Activated B cell treated with CpG ODN at 0.5 μM for 24 hours (primary cell): ENCODE data around the gene RUFY3. TPM values are rescaled to one million over a fixed set of nuclear protein-coding genes. Genes with fewer than 3 reads are reported as not detected.

Experiments
- ATAC-seq: fragments of 200-7000 bp; cut with Tn5 transposase; one replicate; pipeline ENCODE4 v1.10.0; 2021; ENCODE audit warnings: low read depth, mild to moderate bottlenecking, moderate library complexity
- CTCF ChIA-PET: fragments of 350-600 bp; sonication (Branson Sonifier 250); formaldehyde crosslinking; loops from one replicate; lab custom pipeline; 2021; ENCODE audit warnings: antibody characterized with exemption; lab: Charles Lee
- POLR2A ChIA-PET: fragments of 350-600 bp; sonication (Branson Sonifier 250); formaldehyde crosslinking; loops from one replicate; lab custom pipeline; 2021; ENCODE audit warnings: antibody characterized with exemption; lab: Charles Lee
- DNase-seq: peaks from one replicate; pipeline ENCODE4 v3.0.0; 2022
- H3K27ac Mint-ChIP-seq: one replicate; pipeline ENCODE4 v1.8.0; 2020; ENCODE audit warnings: mixed read lengths
- H3K27me3 Mint-ChIP-seq: one replicate; pipeline ENCODE4 v1.8.0; 2021; ENCODE audit warnings: mixed read lengths
- H3K36me3 Mint-ChIP-seq: one replicate; pipeline ENCODE4 v1.8.0; 2021; ENCODE audit warnings: low read depth, mixed read lengths
- H3K4me1 Mint-ChIP-seq: one replicate; pipeline ENCODE4 v1.8.0; 2021; ENCODE audit warnings: mixed read lengths
- H3K4me3 Mint-ChIP-seq: one replicate; pipeline ENCODE4 v1.8.0; 2020; ENCODE audit warnings: mild to moderate bottlenecking, mixed read lengths
- H3K9me3 Mint-ChIP-seq: one replicate; pipeline ENCODE4 v1.8.0; 2020; ENCODE audit warnings: mixed read lengths
- CTCF ChIP-seq: fragments of 200-600 bp; IDR thresholded peaks from one replicate; pipeline ENCODE4 v1.8.0; 2022; ENCODE audit warnings: antibody characterized with exemption, mild to moderate bottlenecking
- intact Hi-C: fragments of 100-400 bp; cut with micrococcal nuclease; formaldehyde crosslinking; loops from one replicate; pipeline ENCODE4 v1.15.1; 2024
- total RNA-seq: library from RNA; stranded (reverse); gene quantifications from 2 replicates; pipeline ENCODE4 v1.2.3, GENCODE V29; 2022

The RUFY3 gene
- total RNA-seq, 1 donor from 2014 or later, result 69.4 TPM

GRCh38 chr4:70754990-70755688 is 33.4 kb downstream of the RUFY3 start:
- CTCF ChIA-PET, result interaction anchor here (1.6 to 2.6 kb wide), 3 partner anchors 20 to 103 kb away, joined by 3 to 14 read pairs (median 6); no protein-coding TSS in a partner anchor
- no peak for TF ChIP-seq CTCF
- Mint-ChIP-seq H3K4me3 (peak overlapping the region; percentile 76), H3K9me3 (no peaks in the 10 kb centered on the region), H3K27ac (peak overlapping the region; percentile 87), H3K27me3 (no peaks in the 10 kb centered on the region), H3K36me3 (no peaks in the 10 kb centered on the region), H3K4me1 (peaks cover 65% of the 10 kb centered on the region)
- POLR2A ChIA-PET, result interaction anchor here (0.5 to 2.7 kb wide), 12 partner anchors 12 to 255 kb away, joined by 3 to 21 read pairs (median 4); no protein-coding TSS in a partner anchor
- ATAC-seq (peak; percentile 61), DNase-seq (no peak)
- intact Hi-C loops, result loop anchor here (1.0 to 2.0 kb wide), 5 partner anchors 18 to 66 kb away; partner anchors contain the start of gene UTP3

GRCh38 chr4:70759126-70759525 is 37.4 kb downstream of the RUFY3 start:
- intact Hi-C loops, result no loop called here
- Mint-ChIP-seq H3K4me1 (peaks cover 31% of the 10 kb centered on the region), H3K4me3 (no peak overlapping the region), H3K27me3 (no peaks in the 10 kb centered on the region), H3K9me3 (no peaks in the 10 kb centered on the region), H3K27ac (no peak overlapping the region), H3K36me3 (peaks cover 15% of the 10 kb centered on the region)
- ATAC-seq, result no peak
- ChIA-PET CTCF (interaction anchor here (0.6 to 1.8 kb wide), 3 partner anchors 9 to 70 kb away, joined by 3 to 5 read pairs (median 4); no protein-coding TSS in a partner anchor), POLR2A (interaction anchor here (0.8 to 1.8 kb wide), 3 partner anchors 10 to 54 kb away, joined by 4 read pairs; no protein-coding TSS in a partner anchor)
- no peak for TF ChIP-seq CTCF
- no peak for DNase-seq

- DNase-seq (no peak), ATAC-seq (no peak)
- ChIA-PET CTCF (interaction anchor here (1.6 to 1.8 kb wide), 2 partner anchors 10 to 23 kb away, joined by 4 to 5 read pairs; no protein-coding TSS in a partner anchor), POLR2A (interaction anchor here (1.5 to 1.8 kb wide), 2 partner anchors 24 to 55 kb away, joined by 4 read pairs; no protein-coding TSS in a partner anchor)
- no peaks in the 10 kb centered on the region for H3K27me3 Mint-ChIP-seq
- H3K9me3 Mint-ChIP-seq, result no peaks in the 10 kb centered on the region
- H3K36me3 Mint-ChIP-seq, result peaks cover 18% of the 10 kb centered on the region
- peaks cover 27% of the 10 kb centered on the region for H3K4me1 Mint-ChIP-seq
- intact Hi-C loops, result no loop called here
- no peak overlapping the region for H3K27ac Mint-ChIP-seq
- TF ChIP-seq CTCF, result no peak
- H3K4me3 Mint-ChIP-seq, result no peak overlapping the region
Observed at GRCh38 chr4:70759627-70760026, 37.9 kb downstream of the RUFY3 start.

- Mint-ChIP-seq H3K4me3 (no peak overlapping the region), H3K27me3 (no peaks in the 10 kb centered on the region), H3K9me3 (no peaks in the 10 kb centered on the region), H3K36me3 (peaks cover 22% of the 10 kb centered on the region), H3K27ac (no peak overlapping the region), H3K4me1 (peaks cover 19% of the 10 kb centered on the region)
- DNase-seq (no peak), ATAC-seq (no peak)
- POLR2A ChIA-PET, result no interaction called here
- intact Hi-C loops, result no loop called here
- TF ChIP-seq CTCF, result no peak
- CTCF ChIA-PET, result no interaction called here
Observed at GRCh38 chr4:70760662-70761061, 38.9 kb downstream of the RUFY3 start.

GRCh38 chr4:70761276-70761816 is 39.6 kb downstream of the RUFY3 start:
- intact Hi-C loops, result no loop called here
- Mint-ChIP-seq H3K4me3 (no peak overlapping the region), H3K27ac (no peak overlapping the region), H3K27me3 (no peaks in the 10 kb centered on the region), H3K9me3 (no peaks in the 10 kb centered on the region), H3K4me1 (peaks cover 13% of the 10 kb centered on the region), H3K36me3 (peaks cover 29% of the 10 kb centered on the region)
- POLR2A ChIA-PET, result no interaction called here
- TF ChIP-seq CTCF, result no peak
- DNase-seq (no peak), ATAC-seq (no peak)
- CTCF ChIA-PET, result no interaction called here
